ENCODE data around the gene COL19A1. TPM values are rescaled to one million over a fixed set of nuclear protein-coding genes. Genes with fewer than 3 reads are reported as not detected.

The COL19A1 gene
- total RNA-seq, 1 donor, result 1.3 TPM

GRCh38 chr6:70157086-70157485 lies 290.7 kb downstream of the COL19A1 start:
- no peak for TF ChIP-seq CTCF (IDR thresholded peaks at IDR 0.05; ENCODE audit: insufficient read depth, low read depth, low read length)
- H3K4me3 ChIP-seq (ENCODE audit: low read depth, low read length), result no peak overlapping the region
- no peak for DNase-seq (ENCODE audit: low read depth)

GRCh38 chr6:70160276-70160675 lies 293.9 kb downstream of the COL19A1 start:
- no peak overlapping the region for H3K4me3 ChIP-seq (ENCODE audit: low read depth, low read length)
- TF ChIP-seq CTCF (IDR thresholded peaks at IDR 0.05; ENCODE audit: insufficient read depth, low read depth, low read length), result no peak
- DNase-seq (ENCODE audit: low read depth), result no peak

GRCh38 chr6:70162972-70163371 lies 296.6 kb downstream of the COL19A1 start:
- H3K4me3 ChIP-seq (ENCODE audit: low read depth, low read length), result no peak overlapping the region
- DNase-seq (ENCODE audit: low read depth), result no peak
- TF ChIP-seq CTCF (IDR thresholded peaks at IDR 0.05; ENCODE audit: insufficient read depth, low read depth, low read length), result no peak

GRCh38 chr6:70163795-70164194 lies 297.4 kb downstream of the COL19A1 start:
- no peak for DNase-seq (ENCODE audit: low read depth)
- H3K4me3 ChIP-seq (ENCODE audit: low read depth, low read length), result no peak overlapping the region
- no peak for TF ChIP-seq CTCF (IDR thresholded peaks at IDR 0.05; ENCODE audit: insufficient read depth, low read depth, low read length)

GRCh38 chr6:70164556-70164955 lies 298.2 kb downstream of the COL19A1 start:
- no peak for DNase-seq (ENCODE audit: low read depth)
- TF ChIP-seq CTCF (IDR thresholded peaks at IDR 0.05; ENCODE audit: insufficient read depth, low read depth, low read length), result no peak

GRCh38 chr6:70166088-70166958 lies 300.0 kb downstream of the COL19A1 start:
- peak; percentile 64 for TF ChIP-seq CTCF (IDR thresholded peaks at IDR 0.05; ENCODE audit: insufficient read depth, low read depth, low read length)
- H3K4me3 ChIP-seq (ENCODE audit: low read depth, low read length), result no peak overlapping the region
- peak; percentile 22 for DNase-seq (ENCODE audit: low read depth)

More at GRCh38 chr6:70164556-70164955, 298.2 kb downstream of the COL19A1 start:
- H3K4me3 ChIP-seq (ENCODE audit: low read depth, low read length), result no peak overlapping the region

Measured in fibroblast of villous mesenchyme (primary cell).